Activated CD4-positive, alpha-beta T cell treated with anti-CD3 and anti-CD28 coated beads for 4 hours (primary cell): Measurements from ENCODE around the gene ATRN.
"Not testable (repeated sequence)": the region's sequence is repeated elsewhere in the genome, so short reads cannot be mapped to it uniquely, and the experiment has no call there.

Source experiments
- DNase-seq, 2 donors: peaks; one replicate each; pipeline ENCODE4 v3.0.0-alpha.2; 2020

ATRN gene

GRCh38 chr20:3521852-3522740 is 51.3 kb downstream of the ATRN start:
- DNase-seq, result no peak

- DNase-seq, result not testable (repeated sequence)
These were observed 53.9 kb downstream of the ATRN start for GRCh38 chr20:3524696-3525095.

GRCh38 chr20:3532089-3532615 is 61.3 kb downstream of the ATRN start:
- DNase-seq, result no peak

GRCh38 chr20:3537733-3538132 is 66.9 kb downstream of the ATRN start:
- not testable (repeated sequence) for DNase-seq

GRCh38 chr20:3539311-3540107 is 68.7 kb downstream of the ATRN start:
- no peak for DNase-seq

GRCh38 chr20:3541887-3542721 is 71.3 kb downstream of the ATRN start:
- DNase-seq, result no peak

GRCh38 chr20:3543901-3544507 is 73.2 kb downstream of the ATRN start:
- DNase-seq, result no peak

- no peak for DNase-seq
These were observed 74.6 kb downstream of the ATRN start for GRCh38 chr20:3545401-3545925.

- no peak for DNase-seq
These were observed 77.1 kb downstream of the ATRN start for GRCh38 chr20:3547906-3548305.

GRCh38 chr20:3550837-3551236 is 80.0 kb downstream of the ATRN start:
- no peak for DNase-seq

GRCh38 chr20:3551681-3552434 is 81.0 kb downstream of the ATRN start:
- no peak for DNase-seq

- no peak for DNase-seq
These were observed 82.8 kb downstream of the ATRN start for GRCh38 chr20:3553663-3554062.

- no peak for DNase-seq
These were observed 86.5 kb downstream of the ATRN start for GRCh38 chr20:3557237-3557785.

- DNase-seq, result no peak
These were observed 88.4 kb downstream of the ATRN start for GRCh38 chr20:3559231-3559630.

- no peak for DNase-seq
These were observed 88.8 kb downstream of the ATRN start for GRCh38 chr20:3559637-3560036.

- no peak for DNase-seq
These were observed 89.3 kb downstream of the ATRN start for GRCh38 chr20:3560162-3560561.

- DNase-seq, result no peak
These were observed 89.8 kb downstream of the ATRN start for GRCh38 chr20:3560578-3560977.

- DNase-seq, result no peak
These were observed 92.3 kb downstream of the ATRN start for GRCh38 chr20:3563133-3563532.

- peak in 1 of 2 donors; percentile 9 for DNase-seq
These were observed 92.8 kb downstream of the ATRN start for GRCh38 chr20:3563548-3564177.

- no peak for DNase-seq
These were observed 95.0 kb downstream of the ATRN start for GRCh38 chr20:3565851-3566250.
